ENCODE results near the gene NUTM2G.
"Not testable (repeated sequence)": the region's sequence is repeated elsewhere in the genome, so short reads cannot be mapped to it uniquely, and the experiment has no call there.

Gene NUTM2G

DNA sequence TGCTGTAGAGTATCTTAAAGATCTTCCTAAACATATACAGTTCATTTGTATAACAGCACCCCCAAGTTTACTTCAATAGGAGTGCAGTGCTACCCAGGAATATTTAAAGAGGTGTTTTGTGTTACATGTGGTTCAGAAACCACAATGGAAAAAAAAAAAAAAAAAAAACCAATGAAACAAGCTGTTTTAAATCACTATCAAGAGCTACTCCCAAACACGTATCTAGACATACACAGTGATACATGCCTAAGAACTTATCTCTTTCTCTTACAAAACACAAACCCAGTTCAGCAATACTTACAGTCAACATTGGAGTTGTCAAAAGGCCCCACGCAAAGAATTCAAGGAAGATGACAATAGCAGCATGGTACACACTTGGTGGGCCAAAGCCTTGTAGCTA, 43.9 kb downstream of the NUTM2G start:
- H4K20me1 ChIP-seq (ENCODE audit: insufficient read depth); H3K27ac ChIP-seq; H3K27me3 ChIP-seq (ENCODE audit: insufficient read depth, low read depth); H2AFZ ChIP-seq (ENCODE audit: low read depth); H3K4me3 ChIP-seq (IDR thresholded peaks at IDR 0.05; ENCODE audit: insufficient read depth, low read depth, low read length); H3K4me1 ChIP-seq (ENCODE audit: low read depth, poor library complexity, severe bottlenecking); H3K36me3 ChIP-seq (ENCODE audit: insufficient read depth); H3K9ac ChIP-seq; H3K4me2 ChIP-seq: not testable (repeated sequence)
- H3K79me2 ChIP-seq (ENCODE audit: insufficient read depth, low read depth), result peaks cover 16% of the 10 kb centered on the region; the same call in 1 of the 2 replicates

DNA sequence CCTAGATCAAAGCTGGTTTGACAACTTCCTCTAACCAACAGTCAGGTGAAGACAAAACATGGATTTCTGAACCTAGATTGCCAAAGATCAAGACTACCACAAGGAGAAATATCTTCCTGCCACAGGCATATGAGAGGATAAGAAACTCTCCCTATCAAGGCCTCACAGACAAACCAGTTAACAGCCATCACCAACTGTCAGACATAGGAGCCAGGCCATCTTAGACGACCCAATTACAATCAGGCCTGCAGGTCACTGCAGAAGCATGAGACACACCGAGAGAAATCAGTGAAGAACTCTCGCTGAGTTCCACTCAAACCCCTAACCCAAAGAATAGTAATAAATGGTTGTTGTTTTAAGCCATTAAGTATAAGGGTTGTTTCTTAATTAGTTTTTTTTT, 45.4 kb downstream of the NUTM2G start:
- not testable (repeated sequence) for H3K27ac ChIP-seq; H3K9ac ChIP-seq; H3K4me2 ChIP-seq; H4K20me1 ChIP-seq (ENCODE audit: insufficient read depth); H3K27me3 ChIP-seq (ENCODE audit: insufficient read depth, low read depth); H3K4me3 ChIP-seq (IDR thresholded peaks at IDR 0.05; ENCODE audit: insufficient read depth, low read depth, low read length); H2AFZ ChIP-seq (ENCODE audit: low read depth); H3K36me3 ChIP-seq (ENCODE audit: insufficient read depth); H3K4me1 ChIP-seq (ENCODE audit: low read depth, poor library complexity, severe bottlenecking)
- peaks cover 19% of the 10 kb centered on the region; the same call in 1 of the 2 replicates for H3K79me2 ChIP-seq (ENCODE audit: insufficient read depth, low read depth)

DNA sequence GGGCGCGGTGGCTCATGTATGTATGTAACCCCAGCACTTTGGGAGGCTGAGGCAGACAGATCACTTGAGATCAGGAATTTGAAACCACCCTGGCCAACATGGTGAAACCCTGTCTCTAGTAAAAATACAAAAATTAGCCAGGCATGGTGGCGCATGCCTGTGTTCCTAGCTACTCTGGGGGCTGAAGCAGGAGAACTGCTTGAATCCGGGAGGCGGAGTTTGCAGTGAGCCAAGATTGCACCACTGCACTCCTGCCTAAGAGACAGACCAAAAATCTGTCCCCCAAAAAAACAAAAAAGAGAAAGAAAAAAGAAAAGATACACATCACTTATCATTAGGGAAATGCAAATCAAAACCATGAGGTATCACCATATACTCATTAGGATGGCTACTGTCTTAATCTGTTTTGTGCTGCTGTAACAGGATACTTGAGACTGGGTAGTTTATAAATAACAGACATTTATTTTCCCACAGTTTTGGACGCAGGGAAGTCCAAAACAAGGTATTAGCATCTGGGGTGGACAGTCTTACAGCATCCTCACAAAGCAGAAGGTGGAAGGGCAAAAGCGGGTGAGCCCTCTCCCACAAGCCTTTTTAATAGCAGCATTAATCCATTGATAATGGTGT, 55.0 kb downstream of the NUTM2G start:
- not testable (repeated sequence) for H2AFZ ChIP-seq (ENCODE audit: low read depth); H3K27me3 ChIP-seq (ENCODE audit: insufficient read depth, low read depth); H3K4me2 ChIP-seq; H3K36me3 ChIP-seq (ENCODE audit: insufficient read depth); H4K20me1 ChIP-seq (ENCODE audit: insufficient read depth); H3K4me3 ChIP-seq (IDR thresholded peaks at IDR 0.05; ENCODE audit: insufficient read depth, low read depth, low read length); H3K4me1 ChIP-seq (ENCODE audit: low read depth, poor library complexity, severe bottlenecking); H3K9ac ChIP-seq; H3K27ac ChIP-seq
- peaks cover 32% of the 10 kb centered on the region for H3K79me2 ChIP-seq (ENCODE audit: insufficient read depth, low read depth)

DNA sequence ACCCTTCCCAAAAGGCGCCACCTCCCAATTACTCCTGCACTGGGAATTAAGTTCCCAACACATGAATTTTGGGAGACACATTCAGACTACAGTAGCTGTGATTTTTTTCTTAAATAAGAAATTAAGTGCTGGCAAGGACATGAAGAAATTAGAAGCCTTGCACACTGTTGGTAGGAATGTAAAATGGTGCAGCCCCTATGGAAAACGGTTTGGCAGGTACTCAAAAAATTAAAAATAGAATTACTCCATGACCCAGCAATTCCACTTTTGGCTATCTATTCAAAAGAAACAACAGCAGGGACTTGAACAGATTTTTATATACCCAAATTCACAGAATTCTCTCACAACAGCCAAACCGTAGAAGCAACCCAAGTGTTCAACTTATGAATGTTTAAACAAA, 55.5 kb downstream of the NUTM2G start:
- not testable (repeated sequence) for H3K4me2 ChIP-seq; H3K27me3 ChIP-seq (ENCODE audit: insufficient read depth, low read depth); H3K4me3 ChIP-seq (IDR thresholded peaks at IDR 0.05; ENCODE audit: insufficient read depth, low read depth, low read length); H3K4me1 ChIP-seq (ENCODE audit: low read depth, poor library complexity, severe bottlenecking); H3K36me3 ChIP-seq (ENCODE audit: insufficient read depth); H3K9ac ChIP-seq; H3K27ac ChIP-seq; H4K20me1 ChIP-seq (ENCODE audit: insufficient read depth); H2AFZ ChIP-seq (ENCODE audit: low read depth)
- H3K79me2 ChIP-seq (ENCODE audit: insufficient read depth, low read depth), result peaks cover 32% of the 10 kb centered on the region

DNA sequence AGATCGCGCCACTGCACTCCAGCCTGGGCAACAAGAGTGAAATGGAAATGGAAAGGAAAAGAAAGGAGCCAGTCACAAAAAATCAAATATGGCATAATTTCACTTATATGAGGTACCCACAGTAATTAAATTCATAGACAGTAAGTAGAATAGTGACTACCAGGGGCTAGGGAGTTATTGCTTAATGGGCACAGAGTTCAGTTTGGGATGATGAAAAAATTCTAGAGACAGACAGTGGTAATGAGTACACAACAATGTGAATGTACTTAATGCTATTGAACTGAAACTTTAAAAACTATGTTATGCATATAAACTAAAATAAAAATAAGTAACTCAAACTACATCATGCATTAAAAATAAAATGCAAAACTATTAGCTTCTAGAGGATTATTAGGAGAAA, 56.2 kb downstream of the NUTM2G start:
- H3K9ac ChIP-seq; H3K4me3 ChIP-seq (IDR thresholded peaks at IDR 0.05; ENCODE audit: insufficient read depth, low read depth, low read length); H3K36me3 ChIP-seq (ENCODE audit: insufficient read depth); H3K4me1 ChIP-seq (ENCODE audit: low read depth, poor library complexity, severe bottlenecking); H4K20me1 ChIP-seq (ENCODE audit: insufficient read depth); H3K4me2 ChIP-seq; H3K27me3 ChIP-seq (ENCODE audit: insufficient read depth, low read depth); H3K27ac ChIP-seq; H2AFZ ChIP-seq (ENCODE audit: low read depth): not testable (repeated sequence)
- peaks cover 32% of the 10 kb centered on the region for H3K79me2 ChIP-seq (ENCODE audit: insufficient read depth, low read depth)
